Activated T-cell treated with anti-CD3 and anti-CD28 coated beads for 4 hours (primary cell): ENCODE results near the gene EDC3.
"Not testable (repeated sequence)": the region's sequence is repeated elsewhere in the genome, so short reads cannot be mapped to it uniquely, and the experiment has no call there.

Source experiments
- DNase-seq: peaks from one replicate; pipeline ENCODE4 v3.0.0-alpha.2; 2020

The EDC3 gene

GRCh38 chr15:74648051-74648842 lies 47.6 kb downstream of the EDC3 start:
- no peak for DNase-seq

- DNase-seq, result no peak
These were observed 49.3 kb downstream of the EDC3 start for GRCh38 chr15:74646480-74646879.

- no peak for DNase-seq
These were observed 52.1 kb downstream of the EDC3 start for GRCh38 chr15:74643665-74644204.

- no peak for DNase-seq
These were observed 52.8 kb downstream of the EDC3 start for GRCh38 chr15:74642734-74643664.

- DNase-seq, result no peak
These were observed 53.5 kb downstream of the EDC3 start for GRCh38 chr15:74642348-74642733.

GRCh38 chr15:74641151-74641550 lies 54.7 kb downstream of the EDC3 start:
- no peak for DNase-seq

GRCh38 chr15:74636984-74637383 lies 58.8 kb downstream of the EDC3 start:
- DNase-seq, result no peak

- DNase-seq, result peak; percentile 56
These were observed 60.6 kb downstream of the EDC3 start for GRCh38 chr15:74635228-74635627.

GRCh38 chr15:74633781-74634180 lies 62.0 kb downstream of the EDC3 start:
- no peak for DNase-seq

GRCh38 chr15:74632601-74633000 lies 63.2 kb downstream of the EDC3 start:
- DNase-seq, result no peak

GRCh38 chr15:74631935-74632560 lies 63.8 kb downstream of the EDC3 start:
- DNase-seq, result peak; percentile 39

- DNase-seq, result no peak
These were observed 64.4 kb downstream of the EDC3 start for GRCh38 chr15:74631408-74631807.

- no peak for DNase-seq
These were observed 64.8 kb downstream of the EDC3 start for GRCh38 chr15:74631087-74631385.

GRCh38 chr15:74630284-74631086 lies 65.3 kb downstream of the EDC3 start:
- DNase-seq, result no peak

- not testable (repeated sequence) for DNase-seq
These were observed 66.1 kb downstream of the EDC3 start for GRCh38 chr15:74629696-74630095.

- no peak for DNase-seq
These were observed 66.9 kb downstream of the EDC3 start for GRCh38 chr15:74628949-74629348.

- no peak for DNase-seq
These were observed 67.6 kb downstream of the EDC3 start for GRCh38 chr15:74628199-74628598.

GRCh38 chr15:74627766-74628165 lies 68.1 kb downstream of the EDC3 start:
- no peak for DNase-seq

GRCh38 chr15:74626752-74627692 lies 68.8 kb downstream of the EDC3 start:
- no peak for DNase-seq

- no peak for DNase-seq
These were observed 69.5 kb downstream of the EDC3 start for GRCh38 chr15:74626336-74626735.

- DNase-seq, result no peak
These were observed 70.1 kb downstream of the EDC3 start for GRCh38 chr15:74625693-74626092.
